ENCODE data around the gene KRT77.

DNA sequence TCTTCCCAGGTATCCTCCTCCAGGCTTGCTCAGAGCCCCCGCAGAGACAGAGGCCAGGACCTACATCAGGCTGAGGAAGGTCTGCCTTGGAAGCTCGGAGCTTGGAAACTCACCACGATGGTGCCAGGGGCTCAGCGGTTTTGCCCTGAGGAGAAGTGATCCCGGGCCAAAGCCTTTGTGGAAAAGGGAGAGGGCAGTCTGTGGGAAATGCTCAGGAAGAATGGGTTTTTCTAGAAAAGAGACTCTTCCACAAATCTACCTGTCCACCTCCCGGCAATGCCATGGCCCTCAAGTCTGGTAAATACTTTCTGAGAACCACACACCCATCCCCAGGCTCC, 59.3 kb downstream of the KRT77 start:
- no peak for TF ChIP-seq POLR2A (IDR thresholded peaks at IDR 0.05)
- TF ChIP-seq, protein P1, sequence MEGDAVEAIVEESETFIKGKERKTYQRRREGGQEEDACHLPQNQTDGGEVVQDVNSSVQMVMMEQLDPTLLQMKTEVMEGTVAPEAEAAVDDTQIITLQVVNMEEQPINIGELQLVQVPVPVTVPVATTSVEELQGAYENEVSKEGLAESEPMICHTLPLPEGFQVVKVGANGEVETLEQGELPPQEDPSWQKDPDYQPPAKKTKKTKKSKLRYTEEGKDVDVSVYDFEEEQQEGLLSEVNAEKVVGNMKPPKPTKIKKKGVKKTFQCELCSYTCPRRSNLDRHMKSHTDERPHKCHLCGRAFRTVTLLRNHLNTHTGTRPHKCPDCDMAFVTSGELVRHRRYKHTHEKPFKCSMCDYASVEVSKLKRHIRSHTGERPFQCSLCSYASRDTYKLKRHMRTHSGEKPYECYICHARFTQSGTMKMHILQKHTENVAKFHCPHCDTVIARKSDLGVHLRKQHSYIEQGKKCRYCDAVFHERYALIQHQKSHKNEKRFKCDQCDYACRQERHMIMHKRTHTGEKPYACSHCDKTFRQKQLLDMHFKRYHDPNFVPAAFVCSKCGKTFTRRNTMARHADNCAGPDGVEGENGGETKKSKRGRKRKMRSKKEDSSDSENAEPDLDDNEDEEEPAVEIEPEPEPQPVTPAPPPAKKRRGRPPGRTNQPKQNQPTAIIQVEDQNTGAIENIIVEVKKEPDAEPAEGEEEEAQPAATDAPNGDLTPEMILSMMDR (IDR thresholded peaks at IDR 0.05), result no peak

Data from lower leg skin (tissue), 3 donors.